RWPE1 (cell line): Measurements from ENCODE around the gene CTXN1.

Experiments
- CTCF ChIA-PET: fragments of 350-600 bp; sonication (Branson Sonifier 250); formaldehyde crosslinking; extraction: SDS; loops from one replicate; lab custom pipeline; 2021; lab: Yijun Ruan, JAX
- POLR2A ChIA-PET: fragments of 400-600 bp; formaldehyde crosslinking; extraction: SDS; loops from one replicate; lab custom pipeline; 2020; ENCODE audit warnings: antibody characterized with exemption; ENCODE audit not compliant: low non-redundant PET; lab: Yijun Ruan, JAX
- DNase-seq: peaks from one replicate; pipeline ENCODE4 v3.0.0; 2012; ENCODE audit warnings: low spot score
- H3K27ac ChIP-seq: fragments of 450-650 bp; 2 replicates; pipeline ENCODE4 v1.5.1; 2017
- TF ChIP-seq, protein P1 (sequence below): fragments of 450-650 bp; conservative IDR thresholded peaks from 2 replicates; pipeline ENCODE4 v1.5.1; 2017; ENCODE audit warnings: low read depth, mild to moderate bottlenecking

The CTXN1 gene

GRCh38 chr19:7926021-7926726 is at the start of gene CTXN1:
Gene CTXN1, minus strand, starts transcription at chr19:7926135. Its CDS starts 597 bp downstream, at chr19:7925538.
- peak within 1 kb of the TSS; percentile 95 for H3K27ac ChIP-seq
- TF ChIP-seq, protein P1, sequence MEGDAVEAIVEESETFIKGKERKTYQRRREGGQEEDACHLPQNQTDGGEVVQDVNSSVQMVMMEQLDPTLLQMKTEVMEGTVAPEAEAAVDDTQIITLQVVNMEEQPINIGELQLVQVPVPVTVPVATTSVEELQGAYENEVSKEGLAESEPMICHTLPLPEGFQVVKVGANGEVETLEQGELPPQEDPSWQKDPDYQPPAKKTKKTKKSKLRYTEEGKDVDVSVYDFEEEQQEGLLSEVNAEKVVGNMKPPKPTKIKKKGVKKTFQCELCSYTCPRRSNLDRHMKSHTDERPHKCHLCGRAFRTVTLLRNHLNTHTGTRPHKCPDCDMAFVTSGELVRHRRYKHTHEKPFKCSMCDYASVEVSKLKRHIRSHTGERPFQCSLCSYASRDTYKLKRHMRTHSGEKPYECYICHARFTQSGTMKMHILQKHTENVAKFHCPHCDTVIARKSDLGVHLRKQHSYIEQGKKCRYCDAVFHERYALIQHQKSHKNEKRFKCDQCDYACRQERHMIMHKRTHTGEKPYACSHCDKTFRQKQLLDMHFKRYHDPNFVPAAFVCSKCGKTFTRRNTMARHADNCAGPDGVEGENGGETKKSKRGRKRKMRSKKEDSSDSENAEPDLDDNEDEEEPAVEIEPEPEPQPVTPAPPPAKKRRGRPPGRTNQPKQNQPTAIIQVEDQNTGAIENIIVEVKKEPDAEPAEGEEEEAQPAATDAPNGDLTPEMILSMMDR: no peak
- CTCF ChIA-PET: no interaction called here
- POLR2A ChIA-PET: no interaction called here
- DNase-seq: peak; percentile 70

GRCh38 chr19:7975037-7975436 is 49.1 kb upstream of the CTXN1 start:
- no peak for DNase-seq
- ChIA-PET POLR2A (no interaction called here), CTCF (no interaction called here)
- H3K27ac ChIP-seq: peak overlapping the region; percentile 56
- TF ChIP-seq, protein P1: no peak

DNA sequence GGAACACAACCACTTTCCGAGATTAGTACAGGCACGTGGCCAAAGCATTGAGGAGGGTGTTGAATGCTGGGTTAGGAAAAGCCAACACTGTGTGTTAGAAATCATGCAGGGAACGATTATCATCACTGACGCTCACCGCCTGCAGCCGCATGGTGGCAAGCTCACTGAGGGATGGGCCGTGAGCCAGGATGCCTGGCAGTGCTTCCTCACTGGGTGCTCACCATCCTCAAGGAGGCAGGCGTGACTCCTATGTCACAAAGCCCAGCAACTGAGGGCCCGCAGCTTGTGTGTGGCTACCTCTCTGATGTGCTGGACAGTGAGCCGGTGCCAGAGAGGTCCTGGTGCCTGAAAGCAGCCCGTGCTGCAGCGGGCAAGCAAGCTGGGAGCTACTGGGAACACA is 47.9 kb upstream of the CTXN1 start:
- TF ChIP-seq, protein P1: no peak
- POLR2A ChIA-PET: no interaction called here
- no peak for DNase-seq
- CTCF ChIA-PET: interaction anchor here (0.8 kb wide), 1 partner anchor 29 kb away, joined by 3 read pairs; no protein-coding TSS in a partner anchor
- H3K27ac ChIP-seq: peak overlapping the region; percentile 56

GRCh38 chr19:7971553-7972520 is 45.9 kb upstream of the CTXN1 start:
- TF ChIP-seq, protein P1: no peak
- ChIA-PET CTCF (interaction anchor here (1.2 to 1.8 kb wide), 3 partner anchors 11 to 30 kb away, joined by 6 to 15 read pairs (median 9); no protein-coding TSS in a partner anchor), POLR2A (no interaction called here)
- no peak for DNase-seq
- H3K27ac ChIP-seq: peak overlapping the region; percentile 56

DNA sequence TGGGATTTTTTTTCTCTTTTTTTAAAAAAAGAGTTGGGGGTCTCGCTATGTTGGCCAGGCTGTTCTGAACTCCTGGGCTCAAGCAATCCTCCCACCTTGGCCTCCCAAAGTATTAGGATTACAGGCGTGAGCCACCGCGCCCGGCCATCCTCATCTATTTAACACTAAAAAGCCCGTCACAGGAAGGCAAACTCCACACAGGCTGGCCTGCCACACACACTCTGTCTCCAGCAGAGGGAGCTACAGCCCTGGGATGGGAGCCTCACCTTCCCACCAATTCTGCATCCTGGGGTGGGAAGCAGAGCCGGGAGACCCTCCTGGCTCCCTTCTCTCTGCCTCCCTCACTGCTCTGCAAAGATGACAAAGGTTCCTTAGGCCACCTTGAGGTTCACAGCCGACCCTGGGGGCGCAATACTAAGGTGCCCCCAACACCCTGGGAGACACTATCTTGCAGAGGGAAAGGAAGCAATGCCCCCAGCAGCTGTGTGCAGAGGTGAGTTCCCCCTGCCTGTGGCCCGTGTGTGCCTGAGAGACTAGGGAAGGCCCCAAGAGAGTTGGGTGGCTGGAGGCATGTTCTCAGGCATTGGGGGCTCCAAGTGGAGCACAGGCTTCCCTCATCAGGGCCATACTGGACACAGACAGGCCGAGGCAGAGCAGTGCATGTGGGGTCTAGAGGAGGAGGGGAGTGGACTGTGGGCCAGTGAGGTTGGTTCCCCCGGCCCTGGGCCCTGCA is 44.9 kb upstream of the CTXN1 start:
- DNase-seq: peak; percentile 44
- CTCF ChIA-PET: interaction anchor here (0.6 to 1.8 kb wide), 5 partner anchors 10 to 283 kb away, joined by 3 to 15 read pairs (median 6); no protein-coding TSS in a partner anchor
- TF ChIP-seq, protein P1: peak; percentile 78
- H3K27ac ChIP-seq: peak overlapping the region; percentile 56
- POLR2A ChIA-PET: no interaction called here
